HepG2 (cell line): ENCODE data around the gene WDR83. TPM values are rescaled to one million over a fixed set of nuclear protein-coding genes. Genes with fewer than 3 reads are reported as not detected.

ENCODE experiments used
- ARID3A ChIP-seq: IDR thresholded peaks from 2 replicates; pipeline ENCODE4 v1.6.1; 2012; ENCODE audit warnings: low read depth, low read length, improper control_type of control experiment
- CC2D1A ChIP-seq: sonication (generic); formaldehyde crosslinking; IDR thresholded peaks from 2 replicates; pipeline ENCODE4 v1.8.1; 2023; ENCODE audit warnings: mild to moderate bottlenecking, missing genetic modification reagents
- DR1 ChIP-seq: sonication (generic); formaldehyde crosslinking; IDR thresholded peaks from 2 replicates; pipeline ENCODE4 v1.8.0; 2021; ENCODE audit warnings: mild to moderate bottlenecking, missing genetic modification reagents, inconsistent platforms
- ETS1 ChIP-seq: sonication (generic); formaldehyde crosslinking; IDR thresholded peaks from 2 replicates; pipeline ENCODE4 v1.4.0; 2020; ENCODE audit warnings: missing genetic modification reagents
- ETV5 ChIP-seq: IDR thresholded peaks from 2 replicates; pipeline ENCODE4 v1.6.1; 2018; ENCODE audit warnings: missing biosample characterization, missing genetic modification reagents, inconsistent platforms, borderline replicate concordance
- MIXL1 ChIP-seq: IDR thresholded peaks from 2 replicates; pipeline ENCODE4 v1.6.1; 2016
- NFATC3 ChIP-seq: sonication (generic); formaldehyde crosslinking; IDR thresholded peaks from 2 replicates; pipeline ENCODE4 v1.5.1; 2020; ENCODE audit warnings: mild to moderate bottlenecking, missing genetic modification reagents
- PCBP1 ChIP-seq: fragments of 200-400 bp; formaldehyde crosslinking; IDR thresholded peaks from 2 replicates; pipeline ENCODE4 v1.6.1; 2017; ENCODE audit warnings: mild to moderate bottlenecking, low read depth, low read length, borderline replicate concordance
- PHB2 ChIP-seq: fragments of 450-650 bp; IDR thresholded peaks from 2 replicates; pipeline ENCODE4 v1.6.1; 2018; ENCODE audit not compliant: partially characterized antibody
- ZBTB46 ChIP-seq: sonication (generic); formaldehyde crosslinking; IDR thresholded peaks from 2 replicates; pipeline ENCODE4 v1.4.0; 2020; ENCODE audit warnings: mild to moderate bottlenecking, missing genetic modification reagents, borderline replicate concordance
- ZFAT ChIP-seq: sonication (generic); formaldehyde crosslinking; conservative IDR thresholded peaks from 2 replicates; pipeline ENCODE4 v1.8.1; 2023; ENCODE audit warnings: missing genetic modification reagents, inconsistent platforms
- ZGPAT ChIP-seq: IDR thresholded peaks from 2 replicates; pipeline ENCODE4 v1.6.1; 2016; ENCODE audit warnings: mild to moderate bottlenecking
- ZNF280D ChIP-seq: sonication (generic); formaldehyde crosslinking; IDR thresholded peaks from 2 replicates; pipeline ENCODE4 v1.5.1; 2020; ENCODE audit warnings: mild to moderate bottlenecking, missing genetic modification reagents
- ZNF557 ChIP-seq: sonication (generic); formaldehyde crosslinking; IDR thresholded peaks from 2 replicates; pipeline ENCODE4 v1.4.0; 2020; ENCODE audit warnings: missing genetic modification reagents
- ZNF687 ChIP-seq: sonication (generic); formaldehyde crosslinking; IDR thresholded peaks from 2 replicates; pipeline ENCODE4 v1.5.1; 2020; ENCODE audit warnings: mild to moderate bottlenecking, missing genetic modification reagents, moderate library complexity
- polyA plus RNA-seq, 8 experiments: library from polyadenylated mRNA; depleted of rRNA in 3 of 8; stranded (reverse) in 7 of 8; unstranded in 1 of 8; fragments of >200 nt; fragmentation: Illumina TruSeq in 4 of 8; extraction: Trizol in 4 of 8; gene quantifications; 2 replicates each; pipeline versions ENCODE4 v1.2.1 to v1.2.3, GENCODE V29; 2011 to 2016; ENCODE audit warnings: low read depth in 4 of 8, missing spikeins in 1 of 8, mixed read lengths in 1 of 8; ENCODE audit not compliant: insufficient read depth in 1 of 8
- total RNA-seq, 5 experiments: library from RNA; depleted of rRNA; stranded (reverse); fragments of >200 nt; fragmentation: Illumina TruSeq; extraction: Trizol; gene quantifications; 2 replicates each; pipeline ENCODE4 v1.2.3, GENCODE V29; 2016; ENCODE audit warnings: low read depth in 1 of 5

Gene WDR83
- total and polyA plus RNA-seq, 2 of the 13 experiments (the other 11 are each of a cell fraction or from before 2014, with no cell fraction given): 4.5 to 10.7 TPM

- no peak for TF ChIP-seq ARID3A
- TF ChIP-seq MIXL1: no peak
- 0 out of 2 replicates have a peak, but pooled peaks have one; percentile 18 for TF ChIP-seq ETV5
- TF ChIP-seq DR1 (CRISPR knock-in tag): no peak
- no peak for TF ChIP-seq PHB2
- TF ChIP-seq ZNF687 (CRISPR knock-in tag): peak; percentile 44
- TF ChIP-seq ZFAT (CRISPR knock-in tag): no peak
- TF ChIP-seq ETS1: no peak
- 0 out of 2 replicates have a peak, but pooled peaks have one; percentile 35 for TF ChIP-seq ZNF280D (CRISPR knock-in tag)
- no peak for TF ChIP-seq NFATC3 (CRISPR knock-in tag)
- no peak for TF ChIP-seq PCBP1
- no peak for TF ChIP-seq ZNF557
- TF ChIP-seq CC2D1A (CRISPR knock-in tag): no peak
- no peak for TF ChIP-seq ZGPAT (CRISPR knock-in tag)
- TF ChIP-seq ZBTB46 (CRISPR knock-in tag): no peak
Measured at GRCh38 chr19:12720851-12721655, 54.4 kb downstream of the WDR83 start (continued).
